OCI-LY7 (cell line): ENCODE measurements around the gene PEX14.

Source experiments
- CTCF ChIP-seq: fragments of 200-600 bp; sonication (generic); conservative IDR thresholded peaks from 2 replicates; pipeline ENCODE4 v1.5.1; 2014; ENCODE audit warnings: mild to moderate bottlenecking, antibody characterized with exemption, low read length, moderate library complexity, mixed read lengths
- EZH2phosphoT487 ChIP-seq: fragments of 200-600 bp; sonication (generic); IDR thresholded peaks from 2 replicates; pipeline ENCODE4 v1.6.1; 2018; ENCODE audit warnings: low read depth, borderline replicate concordance, mild to moderate bottlenecking, mixed run types, antibody characterized with exemption, low read length, moderate library complexity, mixed read lengths

GRCh38 chr1:10434590-10434989, 40.2 kb upstream of the PEX14 start:
- TF ChIP-seq CTCF (no peak), EZH2phosphoT487 (no peak)
